ENCODE measurements around the gene GPR61.
A peak's percentile ranks its signal among the peaks of the same experiment; 100 is the strongest.

The GPR61 gene, protein sequence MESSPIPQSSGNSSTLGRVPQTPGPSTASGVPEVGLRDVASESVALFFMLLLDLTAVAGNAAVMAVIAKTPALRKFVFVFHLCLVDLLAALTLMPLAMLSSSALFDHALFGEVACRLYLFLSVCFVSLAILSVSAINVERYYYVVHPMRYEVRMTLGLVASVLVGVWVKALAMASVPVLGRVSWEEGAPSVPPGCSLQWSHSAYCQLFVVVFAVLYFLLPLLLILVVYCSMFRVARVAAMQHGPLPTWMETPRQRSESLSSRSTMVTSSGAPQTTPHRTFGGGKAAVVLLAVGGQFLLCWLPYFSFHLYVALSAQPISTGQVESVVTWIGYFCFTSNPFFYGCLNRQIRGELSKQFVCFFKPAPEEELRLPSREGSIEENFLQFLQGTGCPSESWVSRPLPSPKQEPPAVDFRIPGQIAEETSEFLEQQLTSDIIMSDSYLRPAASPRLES

GRCh38 chr1:109539676-109540075 is at the start of gene GPR61:
TSS of gene GPR61 (plus strand) at chr1:109539872. CDS start at chr1:109543023, 3,151 bp downstream.
- DNase-seq (ENCODE audit: low read depth) = no peak

- DNase-seq (ENCODE audit: low read depth) = peak; percentile 54
Observed at GRCh38 chr1:109490029-109490933, 49.4 kb upstream of the GPR61 start.

GRCh38 chr1:109490934-109491302 is 48.8 kb upstream of the GPR61 start:
- no peak for DNase-seq (ENCODE audit: low read depth)

DNA sequence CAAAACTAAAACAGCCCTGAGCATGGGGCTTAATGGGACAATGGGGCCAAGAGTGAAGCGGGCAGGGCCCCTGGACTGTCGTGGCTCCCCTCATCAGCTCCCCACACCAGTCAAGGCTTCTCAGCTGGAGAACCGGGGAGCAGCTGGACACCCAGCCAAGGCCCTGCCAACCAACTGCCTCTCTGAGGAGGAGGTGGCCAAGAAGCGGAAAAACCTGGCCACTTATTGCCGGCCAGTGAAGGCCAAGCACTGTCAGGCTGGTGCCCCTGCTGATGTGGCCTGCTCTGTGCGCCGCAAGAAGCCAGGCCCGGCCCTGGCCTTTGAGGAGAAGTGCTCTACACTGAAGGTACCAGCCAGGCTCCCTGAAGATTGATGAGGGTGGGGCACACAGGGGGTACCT is 48.3 kb upstream of the GPR61 start:
- no peak for DNase-seq (ENCODE audit: low read depth)

DNA sequence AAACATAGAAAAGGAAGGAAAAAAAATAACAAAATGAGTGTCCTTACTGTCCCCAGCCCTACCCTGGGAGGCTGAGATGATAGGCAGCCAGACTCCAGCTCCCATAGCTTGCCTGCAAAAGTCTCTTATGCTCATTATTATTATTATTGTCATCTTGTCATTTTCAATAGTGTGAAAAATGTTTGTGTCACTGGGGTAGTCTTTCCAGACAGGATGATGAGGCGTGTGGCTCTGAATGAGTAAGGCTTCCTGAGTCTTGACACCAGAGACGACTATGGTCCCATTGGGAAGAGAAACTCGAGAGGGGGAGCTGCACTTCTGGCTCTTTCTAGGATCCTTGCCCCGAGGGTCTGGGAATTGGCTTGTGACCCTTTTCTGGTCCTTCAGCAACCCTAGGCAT is 46.9 kb upstream of the GPR61 start:
- DNase-seq (ENCODE audit: low read depth) = no peak

- no peak for DNase-seq (ENCODE audit: low read depth)
Observed at GRCh38 chr1:109493227-109493626, 46.4 kb upstream of the GPR61 start.

DNA sequence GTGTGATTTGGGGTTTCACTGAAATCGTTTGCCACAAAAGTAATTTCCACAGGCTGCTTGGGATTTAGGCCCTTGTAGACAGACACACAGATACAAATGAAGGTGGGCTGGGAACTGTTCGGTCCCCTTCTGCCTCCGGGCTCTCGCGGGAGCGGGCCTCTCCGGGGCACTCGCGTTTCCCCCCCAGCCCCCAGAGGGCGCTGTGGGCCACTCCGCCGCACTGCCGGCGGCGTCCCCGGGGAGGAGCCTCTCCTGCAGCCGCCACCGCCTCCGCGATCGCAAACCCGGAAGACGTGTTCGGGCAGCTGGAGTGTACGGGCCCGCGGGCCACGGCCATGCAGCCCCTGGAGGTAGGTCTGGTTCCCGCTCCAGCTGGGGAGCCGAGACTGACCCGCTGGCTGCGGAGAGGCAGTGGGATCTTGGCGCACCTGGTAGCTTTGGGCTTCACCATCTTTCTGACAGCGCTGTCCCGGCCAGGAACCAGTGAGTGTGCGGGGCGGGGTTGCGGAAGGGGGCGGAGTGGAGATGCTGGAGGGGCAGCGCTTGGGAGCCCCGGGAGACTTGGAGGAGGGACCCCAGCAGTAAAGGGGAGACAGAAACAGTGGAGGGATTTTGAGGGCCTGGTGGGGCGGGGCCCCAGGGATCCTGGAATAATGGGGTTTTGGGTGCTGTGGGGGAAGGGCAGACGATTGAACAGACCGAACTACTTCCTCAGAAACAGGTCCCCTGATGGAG is 45.7 kb upstream of the GPR61 start, which contains the start of gene CYB561D1:
CYB561D1 (plus strand) TSS at position 290 of the 735 bp plus-strand sequence; CDS start at position 336, 46 bp downstream.
- peak; percentile 87 for DNase-seq (ENCODE audit: low read depth)

GRCh38 chr1:109495738-109496137 is 43.9 kb upstream of the GPR61 start:
- DNase-seq (ENCODE audit: low read depth) = no peak

DNA sequence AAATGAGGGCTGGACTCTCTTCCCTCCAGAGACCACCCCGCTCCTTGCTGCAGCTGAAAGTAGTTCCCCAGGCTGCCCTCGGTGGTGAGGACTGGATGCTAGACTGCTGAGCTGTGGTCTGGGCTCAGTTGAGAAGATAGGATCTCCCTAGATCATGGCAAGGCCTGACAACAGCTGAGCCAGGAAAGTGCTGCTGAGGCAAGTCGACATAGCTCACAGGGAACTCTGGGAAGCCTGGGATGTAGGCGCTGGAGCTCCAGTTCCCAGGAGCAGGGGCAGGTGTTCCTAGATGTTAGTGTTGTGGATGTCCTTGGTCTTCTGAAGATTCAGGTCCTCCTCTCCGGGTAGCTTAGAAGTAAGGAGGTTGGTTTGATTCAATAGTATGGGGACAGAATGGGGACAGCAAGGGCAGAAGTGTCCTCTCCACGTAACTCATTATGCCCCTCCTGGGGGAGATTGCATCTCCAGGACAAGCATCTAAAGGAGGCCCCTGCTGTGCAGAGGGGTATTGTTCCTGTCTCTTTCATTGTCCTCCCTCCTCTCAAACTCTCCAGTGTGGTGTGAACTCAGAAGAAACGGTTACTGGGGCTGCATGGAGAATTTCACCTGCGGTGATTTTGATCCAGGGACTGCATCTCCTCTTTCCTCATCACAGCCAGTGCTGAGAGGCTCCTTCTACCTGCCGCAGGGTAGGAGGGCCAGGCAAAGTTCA is 42.1 kb upstream of the GPR61 start:
- no peak for DNase-seq (ENCODE audit: low read depth)

GRCh38 chr1:109498161-109498801 is 41.4 kb upstream of the GPR61 start:
- no peak for DNase-seq (ENCODE audit: low read depth)

GRCh38 chr1:109499081-109499480 is 40.6 kb upstream of the GPR61 start:
- DNase-seq (ENCODE audit: low read depth) = no peak

DNA sequence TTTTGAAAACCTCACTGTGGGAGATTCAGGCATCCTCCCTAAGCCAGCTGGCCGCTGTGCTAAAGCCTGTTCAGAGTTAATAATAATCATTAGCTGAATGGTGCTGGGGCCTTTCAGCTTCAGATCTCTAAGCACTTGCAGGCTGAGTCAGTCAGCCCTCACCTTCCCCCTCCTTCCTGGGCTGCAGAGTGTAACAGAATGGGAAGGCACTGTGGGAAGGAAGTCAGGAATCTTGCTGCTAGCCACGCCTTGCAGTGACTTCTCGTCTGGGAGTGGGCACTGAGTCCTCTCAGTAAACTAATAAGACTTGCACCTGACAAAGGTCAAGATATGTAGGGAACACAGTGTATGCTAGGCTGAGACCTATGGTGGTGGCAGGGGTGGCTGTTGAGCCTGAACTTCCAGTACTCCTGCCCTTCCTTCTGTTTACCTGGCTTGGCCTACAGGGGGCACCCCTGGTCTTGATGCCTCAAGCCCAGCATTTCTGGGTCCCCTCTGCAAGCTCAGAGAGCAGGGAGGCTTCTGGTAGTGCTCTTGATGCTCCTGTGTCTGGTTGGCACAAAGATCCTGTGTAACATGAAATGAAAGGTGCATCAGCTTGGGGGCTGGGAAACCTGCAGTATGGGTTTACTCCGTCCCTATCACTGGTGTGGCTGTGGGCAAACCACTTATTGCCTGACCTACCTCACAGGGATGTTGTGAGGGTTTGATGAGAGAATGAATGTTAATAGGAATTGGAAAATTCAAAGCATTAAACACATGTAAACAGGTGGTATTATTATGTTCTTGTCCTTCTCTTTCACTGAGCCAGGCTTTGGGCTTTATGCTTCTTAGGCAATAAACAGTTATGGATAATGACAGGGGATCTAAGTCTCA is 39.8 kb upstream of the GPR61 start:
- peak; percentile 36 for DNase-seq (ENCODE audit: low read depth)

- no peak for DNase-seq (ENCODE audit: low read depth)
Observed at GRCh38 chr1:109500941-109501381, 38.7 kb upstream of the GPR61 start.

GRCh38 chr1:109501644-109502363 is 37.9 kb upstream of the GPR61 start:
- DNase-seq (ENCODE audit: low read depth) = no peak

GRCh38 chr1:109502364-109502851 is 37.3 kb upstream of the GPR61 start:
- no peak for DNase-seq (ENCODE audit: low read depth)

DNA sequence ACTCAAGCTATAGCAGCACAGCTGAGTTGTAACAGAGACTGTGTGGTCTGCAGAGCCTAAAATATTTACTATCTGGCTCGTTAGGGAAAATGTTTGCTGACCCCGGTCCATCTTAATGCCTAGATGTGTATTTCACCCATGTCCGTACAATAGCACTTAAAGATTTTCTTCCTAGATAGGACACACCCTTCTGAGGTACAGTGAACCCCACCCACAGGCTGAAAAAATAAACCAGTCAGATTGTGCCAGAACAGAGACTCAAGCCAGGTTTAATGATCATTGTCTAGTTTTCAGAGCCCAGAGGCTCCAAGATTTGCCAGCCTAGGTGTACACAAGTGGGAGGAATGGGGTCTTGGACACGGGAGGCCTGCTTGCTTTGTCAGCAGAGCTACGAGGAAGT is 35.7 kb upstream of the GPR61 start:
- DNase-seq (ENCODE audit: low read depth) = no peak

DNA sequence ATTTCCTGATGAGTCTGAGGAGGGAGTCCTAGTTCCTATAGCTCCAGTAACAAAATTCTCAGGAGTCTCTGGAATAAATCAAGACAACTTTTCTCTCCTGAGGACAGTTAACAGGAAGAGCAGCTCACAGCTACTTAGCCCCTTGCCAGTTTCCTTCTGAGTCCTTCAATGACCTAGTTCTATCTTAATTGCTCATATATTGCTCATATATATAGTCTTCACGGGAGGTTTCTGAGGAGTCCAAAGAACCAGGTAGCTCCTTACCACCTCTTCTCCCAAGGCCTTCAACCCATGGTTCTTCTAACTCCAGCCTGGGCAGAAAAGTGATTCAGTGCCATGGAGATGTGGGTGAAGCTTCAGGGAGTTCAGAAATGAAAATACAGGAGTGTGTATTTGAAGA is 34.7 kb upstream of the GPR61 start:
- no peak for DNase-seq (ENCODE audit: low read depth)

DNA sequence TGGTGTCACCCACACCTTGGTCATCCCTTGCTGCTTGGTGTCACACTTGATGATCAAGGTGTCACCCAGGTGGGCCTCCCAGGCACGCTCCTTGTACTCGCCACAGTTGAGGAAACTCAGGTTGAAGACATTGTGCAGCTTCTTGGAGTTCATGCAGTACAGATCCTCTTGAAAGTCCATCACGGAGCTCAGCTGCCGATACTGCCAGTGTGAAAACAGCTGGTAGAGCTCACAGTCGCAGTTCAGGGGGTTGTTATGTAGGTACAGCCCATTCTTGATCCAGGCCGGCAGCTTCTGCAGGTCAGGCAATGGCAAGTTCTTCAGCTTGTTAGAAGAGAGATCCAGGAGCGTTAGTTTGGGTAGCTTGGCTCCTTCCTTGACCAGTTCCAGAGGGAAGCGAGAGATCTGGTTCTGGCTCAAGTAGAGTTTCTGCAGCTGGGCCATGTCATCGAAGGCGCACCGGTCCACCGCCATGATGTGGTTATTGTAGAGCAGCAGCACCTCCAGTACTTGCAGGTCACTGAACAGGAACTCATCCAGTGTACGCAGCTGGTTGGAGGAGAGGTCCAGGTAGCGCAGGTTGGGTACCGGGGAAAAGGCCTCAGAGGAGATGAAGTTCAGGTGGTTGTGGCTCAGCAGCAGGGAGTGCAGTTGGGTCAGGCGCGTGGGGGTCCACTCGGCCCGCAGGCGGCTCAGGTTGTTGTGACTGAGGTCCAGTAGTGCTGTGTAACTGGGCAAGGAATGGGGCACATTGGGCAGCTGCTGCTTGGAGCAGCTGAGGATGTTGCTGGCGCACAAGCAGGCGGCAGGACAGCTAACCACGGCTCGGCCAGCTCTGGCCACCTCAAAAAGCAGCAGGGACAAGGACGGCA is 31.4 kb upstream of the GPR61 start:
- no peak for DNase-seq (ENCODE audit: low read depth)

Measured in activated T-helper 9 cell treated with anti-CD3 and anti-CD28 coated beads, Interleukin-2, amount 50 U/mL, for 16 hours (primary cell).